Measurements from ENCODE around the gene DDX54. TPM values are rescaled to one million over a fixed set of nuclear protein-coding genes. Genes with fewer than 3 reads are reported as not detected.
"Not testable (repeated sequence)": the region's sequence is repeated elsewhere in the genome, so short reads cannot be mapped to it uniquely, and the experiment has no call there.

The DDX54 gene
- total RNA-seq, 1 donor from 2014 or later: 66.7 TPM

GRCh38 chr12:113142173-113142885 is 42.9 kb downstream of the DDX54 start:
- Mint-ChIP-seq H3K27me3 (ENCODE audit: low read depth) (peaks cover 2% of the 10 kb centered on the region), H3K36me3 (no peaks in the 10 kb centered on the region), H3K4me3 (no peak overlapping the region), H3K9me3 (peaks cover 3% of the 10 kb centered on the region), H3K27ac (no peak overlapping the region), H3K4me1 (no peaks in the 10 kb centered on the region)
- no peak for DNase-seq (ENCODE audit: low spot score in 2 of 2, unreplicated experiment in 2 of 2)
- no peak for TF ChIP-seq CTCF (IDR thresholded peaks at IDR 0.05; ENCODE audit: unreplicated experiment)

GRCh38 chr12:113141716-113142115 is 43.6 kb downstream of the DDX54 start:
- not testable (repeated sequence) for H3K27ac Mint-ChIP-seq; H3K27me3 Mint-ChIP-seq (ENCODE audit: low read depth); H3K9me3 Mint-ChIP-seq; H3K36me3 Mint-ChIP-seq; H3K4me1 Mint-ChIP-seq; H3K4me3 Mint-ChIP-seq; DNase-seq (ENCODE audit: low spot score in 2 of 2, unreplicated experiment in 2 of 2)

- Mint-ChIP-seq H3K36me3 (no peaks in the 10 kb centered on the region), H3K4me1 (peaks cover 4% of the 10 kb centered on the region), H3K4me3 (no peak overlapping the region), H3K27ac (no peak overlapping the region), H3K9me3 (no peaks in the 10 kb centered on the region), H3K27me3 (ENCODE audit: low read depth) (peaks cover 14% of the 10 kb centered on the region)
- no peak for TF ChIP-seq CTCF (IDR thresholded peaks at IDR 0.05; ENCODE audit: unreplicated experiment)
- no peak for DNase-seq (ENCODE audit: low spot score in 2 of 2, unreplicated experiment in 2 of 2)
Observed at GRCh38 chr12:113140706-113141105, 44.6 kb downstream of the DDX54 start.

GRCh38 chr12:113138826-113139225 is 46.5 kb downstream of the DDX54 start:
- no peak for TF ChIP-seq CTCF (IDR thresholded peaks at IDR 0.05; ENCODE audit: unreplicated experiment)
- Mint-ChIP-seq H3K4me3 (no peak overlapping the region), H3K36me3 (no peaks in the 10 kb centered on the region), H3K9me3 (no peaks in the 10 kb centered on the region), H3K4me1 (peaks cover 6% of the 10 kb centered on the region), H3K27ac (no peak overlapping the region), H3K27me3 (ENCODE audit: low read depth) (peaks cover 31% of the 10 kb centered on the region)
- DNase-seq (ENCODE audit: low spot score in 2 of 2, unreplicated experiment in 2 of 2): no peak

GRCh38 chr12:113137861-113138783 is 47.2 kb downstream of the DDX54 start:
- peaks cover 33% of the 10 kb centered on the region for H3K27me3 Mint-ChIP-seq (ENCODE audit: low read depth)
- no peaks in the 10 kb centered on the region for H3K9me3 Mint-ChIP-seq
- TF ChIP-seq CTCF (IDR thresholded peaks at IDR 0.05; ENCODE audit: unreplicated experiment): no peak
- DNase-seq (ENCODE audit: low spot score in 2 of 2, unreplicated experiment in 2 of 2): no peak
- no peak overlapping the region for H3K4me3 Mint-ChIP-seq
- H3K4me1 Mint-ChIP-seq: peaks cover 6% of the 10 kb centered on the region
- no peak overlapping the region for H3K27ac Mint-ChIP-seq
- H3K36me3 Mint-ChIP-seq: no peaks in the 10 kb centered on the region

GRCh38 chr12:113136990-113137511 is 48.2 kb downstream of the DDX54 start:
- no peak overlapping the region for H3K4me3 Mint-ChIP-seq
- DNase-seq (ENCODE audit: low spot score in 2 of 2, unreplicated experiment in 2 of 2): no peak
- H3K9me3 Mint-ChIP-seq: no peaks in the 10 kb centered on the region

More at GRCh38 chr12:113136990-113137511, 48.2 kb downstream of the DDX54 start:
- Mint-ChIP-seq H3K36me3 (no peaks in the 10 kb centered on the region), H3K27ac (no peak overlapping the region), H3K4me1 (peaks cover 6% of the 10 kb centered on the region), H3K27me3 (ENCODE audit: low read depth) (peaks cover 42% of the 10 kb centered on the region)
- TF ChIP-seq CTCF (IDR thresholded peaks at IDR 0.05; ENCODE audit: unreplicated experiment): no peak

Measured in mesothelial cell of epicardium (in vitro differentiated cells).